GM23248 (cell line): ENCODE data around the gene AGXT2.
"Not testable (repeated sequence)": the region's sequence is repeated elsewhere in the genome, so short reads cannot be mapped to it uniquely, and the experiment has no call there.

Experiments
- EZH2 ChIP-seq: fragments of 200-600 bp; sonication (generic); IDR thresholded peaks from 2 replicates; pipeline ENCODE4 v1.6.1; 2018; ENCODE audit warnings: antibody characterized with exemption, mild to moderate bottlenecking; ENCODE audit not compliant: insufficient read depth, poor library complexity, severe bottlenecking
- EZH2phosphoT487 ChIP-seq: fragments of 200-600 bp; sonication (generic); IDR thresholded peaks from 2 replicates; pipeline ENCODE4 v1.6.1; 2018; ENCODE audit warnings: antibody characterized with exemption, moderate library complexity, mild to moderate bottlenecking, low read depth; ENCODE audit not compliant: insufficient read depth

GRCh38 chr5:34971655-34972054 lies 76.1 kb downstream of the AGXT2 start:
- TF ChIP-seq EZH2phosphoT487, EZH2: not testable (repeated sequence)
